Measurements from ENCODE around the gene MAGEC2. TPM values are rescaled to one million over a fixed set of nuclear protein-coding genes. Genes with fewer than 3 reads are reported as not detected.

MAGEC2 gene, protein sequence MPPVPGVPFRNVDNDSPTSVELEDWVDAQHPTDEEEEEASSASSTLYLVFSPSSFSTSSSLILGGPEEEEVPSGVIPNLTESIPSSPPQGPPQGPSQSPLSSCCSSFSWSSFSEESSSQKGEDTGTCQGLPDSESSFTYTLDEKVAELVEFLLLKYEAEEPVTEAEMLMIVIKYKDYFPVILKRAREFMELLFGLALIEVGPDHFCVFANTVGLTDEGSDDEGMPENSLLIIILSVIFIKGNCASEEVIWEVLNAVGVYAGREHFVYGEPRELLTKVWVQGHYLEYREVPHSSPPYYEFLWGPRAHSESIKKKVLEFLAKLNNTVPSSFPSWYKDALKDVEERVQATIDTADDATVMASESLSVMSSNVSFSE
- total RNA-seq (not detected), polyA plus RNA-seq (not detected)

- H3K36me3 Mint-ChIP-seq = no peaks in the 10 kb centered on the region
- H3K4me1 Mint-ChIP-seq = no peaks in the 10 kb centered on the region
- no peak within 1 kb of the TSS for H3K4me3 ChIP-seq (ENCODE audit: low read depth, low read length)
- H3K4me1 ChIP-seq (ENCODE audit: control insufficient read depth, insufficient read depth, low read length, poor library complexity, severe bottlenecking) = no peaks in the 10 kb centered on the region
- DNase-seq (no peak), ATAC-seq (ENCODE audit: low read depth in 2 of 2) (no peak)
- no peaks in the 10 kb centered on the region for H3K27me3 Mint-ChIP-seq
- H3K36me3 ChIP-seq (ENCODE audit: control insufficient read depth, insufficient read depth, low read length) = no peaks in the 10 kb centered on the region
- H3K27ac ChIP-seq (ENCODE audit: insufficient read depth, low read length, poor library complexity, severe bottlenecking) = no peak within 1 kb of the TSS
- no peak within 1 kb of the TSS for H3K27ac Mint-ChIP-seq
- peak within 1 kb of the TSS in 1 of 4 donors; percentile 27 for H3K4me3 Mint-ChIP-seq
- peaks cover 0 to 7% (median 2%) of the 10 kb centered on the region in 7 donors for H3K9me3 Mint-ChIP-seq
- no peaks in the 10 kb centered on the region for H3K27me3 ChIP-seq (ENCODE audit: control insufficient read depth, insufficient read depth, low read length)
- H3K9me3 ChIP-seq (ENCODE audit: control insufficient read depth in 2 of 2, low read length in 2 of 2) = peaks cover 0 to 2% of the 10 kb centered on the region in 2 experiments
Measured at GRCh38 chrX:142204522-142205433, at the start of gene MAGEC2. Gene MAGEC2, minus strand, starts transcription at chrX:142205290. Its CDS starts 1,303 bp downstream, at chrX:142203987.

GRCh38 chrX:142251680-142252079 is 46.6 kb upstream of the MAGEC2 start:
- H3K4me3 ChIP-seq (ENCODE audit: low read depth, low read length) = no peak overlapping the region
- H3K27ac ChIP-seq (ENCODE audit: insufficient read depth, low read length, poor library complexity, severe bottlenecking) = no peak overlapping the region
- DNase-seq = no peak
- ATAC-seq (ENCODE audit: low read depth in 2 of 2) = no peak
- H3K36me3 ChIP-seq (ENCODE audit: control insufficient read depth, insufficient read depth, low read length) = no peaks in the 10 kb centered on the region
- peaks cover 0 to under 1% (median 0%) of the 10 kb centered on the region in 7 donors for H3K9me3 Mint-ChIP-seq
- no peak overlapping the region for H3K4me3 Mint-ChIP-seq
- no peaks in the 10 kb centered on the region for H3K27me3 Mint-ChIP-seq
- H3K4me1 ChIP-seq (ENCODE audit: control insufficient read depth, insufficient read depth, low read length, poor library complexity, severe bottlenecking) = no peaks in the 10 kb centered on the region
- no peaks in the 10 kb centered on the region for H3K36me3 Mint-ChIP-seq
- no peaks in the 10 kb centered on the region for H3K4me1 Mint-ChIP-seq
- no peaks in the 10 kb centered on the region for H3K27me3 ChIP-seq (ENCODE audit: control insufficient read depth, insufficient read depth, low read length)
- no peaks in the 10 kb centered on the region for H3K9me3 ChIP-seq (ENCODE audit: control insufficient read depth in 2 of 2, low read length in 2 of 2)
- H3K27ac Mint-ChIP-seq = no peak overlapping the region

DNA sequence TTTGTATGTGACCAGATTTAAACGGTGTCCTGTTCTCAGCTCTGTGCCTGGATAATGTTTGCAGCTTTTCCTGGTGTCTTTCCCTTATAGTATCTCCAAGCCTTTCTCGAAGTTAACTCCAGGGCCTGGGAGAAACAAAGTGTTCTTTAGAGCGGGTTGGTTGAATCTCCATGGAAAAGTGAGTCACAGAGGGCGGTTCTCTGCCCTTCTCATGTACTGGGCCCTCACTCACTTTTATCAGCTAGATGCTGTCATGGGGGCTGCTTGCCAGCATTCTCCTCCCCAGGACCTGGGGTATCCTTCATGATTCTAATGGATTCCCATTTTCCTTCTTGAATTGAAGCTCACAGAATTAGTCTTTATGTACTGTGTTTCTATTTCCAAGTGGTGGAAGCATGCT is 46.1 kb upstream of the MAGEC2 start:
- H3K36me3 Mint-ChIP-seq = no peaks in the 10 kb centered on the region

DNA sequence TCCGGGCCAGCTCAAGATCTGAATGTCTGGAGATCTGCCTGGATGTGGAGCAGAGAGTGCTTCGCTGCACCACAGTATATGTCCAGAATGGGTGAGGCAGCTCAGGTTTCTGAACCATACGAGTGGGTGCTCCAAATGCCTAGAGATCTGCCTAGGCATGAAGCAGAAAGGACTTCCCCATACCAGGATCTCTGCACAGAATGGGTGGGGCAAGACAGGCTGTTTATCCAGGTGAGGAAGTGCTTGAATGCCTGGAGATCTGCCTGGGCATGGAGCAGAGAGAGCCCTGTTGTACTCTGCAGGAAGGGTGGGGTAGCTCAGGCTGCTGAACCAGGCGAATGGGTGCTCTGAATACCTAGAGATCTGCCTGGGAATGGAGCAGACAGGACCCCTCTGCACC is 45.4 kb upstream of the MAGEC2 start:
- Mint-ChIP-seq H3K4me3 (no peak overlapping the region), H3K9me3 (no peaks in the 10 kb centered on the region), H3K27ac (no peak overlapping the region), H3K36me3 (no peaks in the 10 kb centered on the region), H3K27me3 (no peaks in the 10 kb centered on the region), H3K4me1 (no peaks in the 10 kb centered on the region)
- H3K4me3 ChIP-seq (ENCODE audit: low read depth, low read length) = no peak overlapping the region
- ATAC-seq (ENCODE audit: low read depth in 2 of 2) (no peak), DNase-seq (no peak)
- H3K4me1 ChIP-seq (ENCODE audit: control insufficient read depth, insufficient read depth, low read length, poor library complexity, severe bottlenecking) = no peaks in the 10 kb centered on the region
- H3K27ac ChIP-seq (ENCODE audit: insufficient read depth, low read length, poor library complexity, severe bottlenecking) = no peak overlapping the region
- H3K27me3 ChIP-seq (ENCODE audit: control insufficient read depth, insufficient read depth, low read length) = no peaks in the 10 kb centered on the region
- no peaks in the 10 kb centered on the region for H3K9me3 ChIP-seq (ENCODE audit: control insufficient read depth in 2 of 2, low read length in 2 of 2)
- H3K36me3 ChIP-seq (ENCODE audit: control insufficient read depth, insufficient read depth, low read length) = no peaks in the 10 kb centered on the region

More for the DNA sequence above, 46.1 kb upstream of the MAGEC2 start:
- no peak for ATAC-seq (ENCODE audit: low read depth in 2 of 2)
- DNase-seq = no peak
- H3K4me3 ChIP-seq (ENCODE audit: low read depth, low read length) = no peak overlapping the region
- no peaks in the 10 kb centered on the region for H3K4me1 Mint-ChIP-seq
- no peaks in the 10 kb centered on the region for H3K9me3 Mint-ChIP-seq
- no peak overlapping the region for H3K27ac ChIP-seq (ENCODE audit: insufficient read depth, low read length, poor library complexity, severe bottlenecking)
- no peak overlapping the region for H3K27ac Mint-ChIP-seq
- H3K36me3 ChIP-seq (ENCODE audit: control insufficient read depth, insufficient read depth, low read length) = no peaks in the 10 kb centered on the region
- no peaks in the 10 kb centered on the region for H3K27me3 ChIP-seq (ENCODE audit: control insufficient read depth, insufficient read depth, low read length)
- H3K9me3 ChIP-seq (ENCODE audit: control insufficient read depth in 2 of 2, low read length in 2 of 2) = no peaks in the 10 kb centered on the region
- H3K4me1 ChIP-seq (ENCODE audit: control insufficient read depth, insufficient read depth, low read length, poor library complexity, severe bottlenecking) = no peaks in the 10 kb centered on the region
- H3K4me3 Mint-ChIP-seq = no peak overlapping the region
- no peaks in the 10 kb centered on the region for H3K27me3 Mint-ChIP-seq

DNA sequence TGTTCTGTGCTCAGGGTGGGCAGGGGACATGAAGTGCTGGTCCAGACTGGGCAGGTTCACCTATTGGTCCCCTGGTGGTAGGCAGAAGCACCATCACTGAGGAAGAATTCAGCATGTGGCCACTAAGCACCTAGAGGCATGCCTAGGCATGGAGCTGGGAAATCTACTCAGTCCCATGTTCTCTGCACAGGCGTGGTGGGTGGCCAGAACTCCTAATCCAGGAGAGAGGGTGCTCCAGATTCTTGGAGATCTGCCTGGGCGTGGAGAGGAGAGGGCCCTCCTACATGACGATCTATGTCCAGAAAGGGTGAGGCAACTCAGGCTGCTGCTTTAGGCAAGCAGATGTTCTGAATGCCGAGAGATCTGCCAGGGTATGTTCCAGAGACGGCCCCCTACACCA is 44.6 kb upstream of the MAGEC2 start:
- ATAC-seq (ENCODE audit: low read depth in 2 of 2) (no peak), DNase-seq (no peak)
- Histone ChIP-seq H3K27me3 (ENCODE audit: control insufficient read depth, insufficient read depth, low read length) (no peaks in the 10 kb centered on the region), H3K36me3 (ENCODE audit: control insufficient read depth, insufficient read depth, low read length) (no peaks in the 10 kb centered on the region), H3K27ac (ENCODE audit: insufficient read depth, low read length, poor library complexity, severe bottlenecking) (no peak overlapping the region), H3K9me3 (ENCODE audit: control insufficient read depth in 2 of 2, low read length in 2 of 2) (no peaks in the 10 kb centered on the region), H3K4me1 (ENCODE audit: control insufficient read depth, insufficient read depth, low read length, poor library complexity, severe bottlenecking) (no peaks in the 10 kb centered on the region), H3K4me3 (ENCODE audit: low read depth, low read length) (no peak overlapping the region)
- H3K27ac Mint-ChIP-seq = no peak overlapping the region
- H3K36me3 Mint-ChIP-seq = no peaks in the 10 kb centered on the region
- no peaks in the 10 kb centered on the region for H3K4me1 Mint-ChIP-seq
- H3K4me3 Mint-ChIP-seq = no peak overlapping the region
- no peaks in the 10 kb centered on the region for H3K9me3 Mint-ChIP-seq
- no peaks in the 10 kb centered on the region for H3K27me3 Mint-ChIP-seq

GRCh38 chrX:142244568-142244967 is 39.5 kb upstream of the MAGEC2 start:
- H3K4me1 ChIP-seq (ENCODE audit: control insufficient read depth, insufficient read depth, low read length, poor library complexity, severe bottlenecking) = no peaks in the 10 kb centered on the region
- DNase-seq (no peak), ATAC-seq (ENCODE audit: low read depth in 2 of 2) (no peak)
- Mint-ChIP-seq H3K4me3 (no peak overlapping the region), H3K27ac (no peak overlapping the region), H3K4me1 (no peaks in the 10 kb centered on the region), H3K36me3 (no peaks in the 10 kb centered on the region), H3K9me3 (no peaks in the 10 kb centered on the region), H3K27me3 (no peaks in the 10 kb centered on the region)
- H3K9me3 ChIP-seq (ENCODE audit: control insufficient read depth in 2 of 2, low read length in 2 of 2) = no peaks in the 10 kb centered on the region
- no peak overlapping the region for H3K27ac ChIP-seq (ENCODE audit: insufficient read depth, low read length, poor library complexity, severe bottlenecking)
- no peaks in the 10 kb centered on the region for H3K27me3 ChIP-seq (ENCODE audit: control insufficient read depth, insufficient read depth, low read length)
- H3K36me3 ChIP-seq (ENCODE audit: control insufficient read depth, insufficient read depth, low read length) = no peaks in the 10 kb centered on the region
- no peak overlapping the region for H3K4me3 ChIP-seq (ENCODE audit: low read depth, low read length)

- Mint-ChIP-seq H3K4me3 (no peak overlapping the region), H3K4me1 (no peaks in the 10 kb centered on the region), H3K36me3 (no peaks in the 10 kb centered on the region), H3K27ac (no peak overlapping the region), H3K27me3 (no peaks in the 10 kb centered on the region), H3K9me3 (peaks cover 0 to 2% (median 0%) of the 10 kb centered on the region in 7 donors)
- no peaks in the 10 kb centered on the region for H3K9me3 ChIP-seq (ENCODE audit: control insufficient read depth in 2 of 2, low read length in 2 of 2)
- H3K27me3 ChIP-seq (ENCODE audit: control insufficient read depth, insufficient read depth, low read length) = no peaks in the 10 kb centered on the region
- no peaks in the 10 kb centered on the region for H3K36me3 ChIP-seq (ENCODE audit: control insufficient read depth, insufficient read depth, low read length)
- no peak overlapping the region for H3K27ac ChIP-seq (ENCODE audit: insufficient read depth, low read length, poor library complexity, severe bottlenecking)
- ATAC-seq (ENCODE audit: low read depth in 2 of 2) (no peak), DNase-seq (no peak)
- H3K4me1 ChIP-seq (ENCODE audit: control insufficient read depth, insufficient read depth, low read length, poor library complexity, severe bottlenecking) = no peaks in the 10 kb centered on the region
- H3K4me3 ChIP-seq (ENCODE audit: low read depth, low read length) = no peak overlapping the region
Measured at GRCh38 chrX:142238536-142238935, 33.4 kb upstream of the MAGEC2 start.
